HG02885 (cell line): ENCODE data around the gene SSH2.

Source experiments
- ATAC-seq: cut with Tn5 transposase; IDR thresholded peaks from one replicate; pipeline ENCODE4 v1.9.1; 2021; ENCODE audit warnings: mild to moderate bottlenecking; ENCODE audit not compliant: unreplicated experiment, poor library complexity

SSH2 gene

GRCh38 chr17:29846298-29846697 is 83.7 kb downstream of the SSH2 start:
- ATAC-seq = no peak

GRCh38 chr17:29844339-29845048 is 85.5 kb downstream of the SSH2 start:
- ATAC-seq = no peak

GRCh38 chr17:29840884-29841283 is 89.1 kb downstream of the SSH2 start:
- no peak for ATAC-seq

- ATAC-seq = no peak
Observed at GRCh38 chr17:29839656-29840055, 90.4 kb downstream of the SSH2 start.

GRCh38 chr17:29838961-29839360 is 91.1 kb downstream of the SSH2 start:
- no peak for ATAC-seq

GRCh38 chr17:29837531-29837930 is 92.5 kb downstream of the SSH2 start:
- no peak for ATAC-seq

GRCh38 chr17:29836643-29837042 is 93.4 kb downstream of the SSH2 start:
- no peak for ATAC-seq

GRCh38 chr17:29835435-29836351 is 94.3 kb downstream of the SSH2 start:
- no peak for ATAC-seq

GRCh38 chr17:29833801-29834200 is 96.2 kb downstream of the SSH2 start:
- ATAC-seq = no peak

- ATAC-seq = no peak
Observed at GRCh38 chr17:29828676-29829284, 101.2 kb downstream of the SSH2 start.

- ATAC-seq = no peak
Observed at GRCh38 chr17:29827179-29827578, 102.8 kb downstream of the SSH2 start.

GRCh38 chr17:29826114-29826692 is 103.8 kb downstream of the SSH2 start:
- no peak for ATAC-seq

- ATAC-seq = no peak
Observed at GRCh38 chr17:29825604-29826003, 104.4 kb downstream of the SSH2 start.

GRCh38 chr17:29821897-29822296 is 108.1 kb downstream of the SSH2 start:
- no peak for ATAC-seq

GRCh38 chr17:29820425-29820824 is 109.6 kb downstream of the SSH2 start:
- no peak for ATAC-seq

- ATAC-seq = no peak
Observed at GRCh38 chr17:29807520-29808361, 122.3 kb downstream of the SSH2 start.

GRCh38 chr17:29802246-29802645 is 127.8 kb downstream of the SSH2 start:
- no peak for ATAC-seq

- ATAC-seq = no peak
Observed at GRCh38 chr17:29800457-29800856, 129.6 kb downstream of the SSH2 start.

GRCh38 chr17:29796652-29797051 is 133.4 kb downstream of the SSH2 start:
- ATAC-seq = no peak

GRCh38 chr17:29793501-29793900 is 136.5 kb downstream of the SSH2 start:
- no peak for ATAC-seq
